Skeletal muscle satellite cell (primary cell): ENCODE measurements around the gene BBS7.

ENCODE experiments used
- H3K27me3 ChIP-seq: 2 replicates; pipeline ENCODE4 v1.7.0; 2013; ENCODE audit warnings: low read length; ENCODE audit not compliant: control insufficient read depth, insufficient read depth
- H3K36me3 ChIP-seq: 2 replicates; pipeline ENCODE4 v1.7.0; 2013; ENCODE audit warnings: mild to moderate bottlenecking, control low read depth, low read length; ENCODE audit not compliant: insufficient read depth
- H3K4me1 ChIP-seq: 2 replicates; pipeline ENCODE4 v1.7.0; 2013; ENCODE audit warnings: low read length; ENCODE audit not compliant: control insufficient read depth, insufficient read depth
- H3K4me2 ChIP-seq: 2 replicates; pipeline ENCODE4 v1.7.0; 2013; ENCODE audit warnings: mild to moderate bottlenecking, low read length
- H3K4me3 ChIP-seq: 2 replicates; pipeline ENCODE4 v1.7.0; 2013; ENCODE audit warnings: low read length
- H3K9ac ChIP-seq: 2 replicates; pipeline ENCODE4 v1.7.0; 2013; ENCODE audit warnings: mild to moderate bottlenecking, low read depth, low read length, moderate library complexity
- H3K9me3 ChIP-seq: replicated peaks from 2 replicates; pipeline ENCODE4 v1.7.0; 2013; ENCODE audit warnings: mild to moderate bottlenecking, control low read depth, low read length

The BBS7 gene

GRCh38 chr4:121876070-121876469, 5.8 kb upstream of the BBS7 start:
- Histone ChIP-seq H3K4me2 (no peak overlapping the region), H3K27me3 (no peaks in the 10 kb centered on the region), H3K4me3 (no peak overlapping the region)

GRCh38 chr4:121875652-121876051, 5.4 kb upstream of the BBS7 start:
- Histone ChIP-seq H3K36me3 (no peaks in the 10 kb centered on the region), H3K9ac (no peak overlapping the region), H3K27me3 (no peaks in the 10 kb centered on the region), H3K4me3 (no peak overlapping the region), H3K4me2 (no peak overlapping the region), H3K9me3 (no peaks in the 10 kb centered on the region), H3K4me1 (no peaks in the 10 kb centered on the region)

More at GRCh38 chr4:121876070-121876469, 5.8 kb upstream of the BBS7 start:
- no peaks in the 10 kb centered on the region for H3K4me1 ChIP-seq
- no peak overlapping the region for H3K9ac ChIP-seq
- no peaks in the 10 kb centered on the region for H3K36me3 ChIP-seq
- no peaks in the 10 kb centered on the region for H3K9me3 ChIP-seq

- Histone ChIP-seq H3K4me1 (peaks cover 9% of the 10 kb centered on the region), H3K9ac (no peak overlapping the region), H3K4me3 (no peak overlapping the region), H3K36me3 (no peaks in the 10 kb centered on the region), H3K27me3 (no peaks in the 10 kb centered on the region), H3K9me3 (no peaks in the 10 kb centered on the region), H3K4me2 (no peak overlapping the region)
These were observed 3.3 kb upstream of the BBS7 start for GRCh38 chr4:121873604-121874003.

- Histone ChIP-seq H3K9me3 (no peaks in the 10 kb centered on the region), H3K4me1 (peaks cover 2% of the 10 kb centered on the region), H3K36me3 (peaks cover 52% of the 10 kb centered on the region), H3K9ac (no peak overlapping the region), H3K4me2 (no peak overlapping the region), H3K4me3 (no peak overlapping the region), H3K27me3 (no peaks in the 10 kb centered on the region)
These were observed 6.5 kb downstream of the BBS7 start for GRCh38 chr4:121863799-121864198.

GRCh38 chr4:121861426-121861825, 8.8 kb downstream of the BBS7 start:
- Histone ChIP-seq H3K27me3 (no peaks in the 10 kb centered on the region), H3K36me3 (peaks cover 52% of the 10 kb centered on the region), H3K4me2 (no peak overlapping the region), H3K4me3 (no peak overlapping the region), H3K9me3 (no peaks in the 10 kb centered on the region), H3K4me1 (no peaks in the 10 kb centered on the region), H3K9ac (no peak overlapping the region)

- H3K9me3 ChIP-seq, result no peaks in the 10 kb centered on the region
- peaks cover 43% of the 10 kb centered on the region for H3K36me3 ChIP-seq
- no peaks in the 10 kb centered on the region for H3K27me3 ChIP-seq
- H3K4me2 ChIP-seq, result no peak overlapping the region
- H3K4me1 ChIP-seq, result no peaks in the 10 kb centered on the region
- H3K9ac ChIP-seq, result no peak overlapping the region
- no peak overlapping the region for H3K4me3 ChIP-seq
These were observed 10.2 kb downstream of the BBS7 start for GRCh38 chr4:121860121-121860520.

GRCh38 chr4:121851354-121851753, 18.9 kb downstream of the BBS7 start:
- no peak overlapping the region for H3K4me2 ChIP-seq
- no peak overlapping the region for H3K9ac ChIP-seq
- no peaks in the 10 kb centered on the region for H3K27me3 ChIP-seq

GRCh38 chr4:121846662-121847061, 23.6 kb downstream of the BBS7 start:
- Histone ChIP-seq H3K36me3 (peaks cover 46% of the 10 kb centered on the region), H3K4me3 (no peak overlapping the region), H3K4me2 (no peak overlapping the region), H3K27me3 (no peaks in the 10 kb centered on the region), H3K9me3 (no peaks in the 10 kb centered on the region), H3K9ac (no peak overlapping the region), H3K4me1 (no peaks in the 10 kb centered on the region)

More at GRCh38 chr4:121851354-121851753, 18.9 kb downstream of the BBS7 start:
- Histone ChIP-seq H3K4me1 (no peaks in the 10 kb centered on the region), H3K36me3 (peaks cover 16% of the 10 kb centered on the region), H3K9me3 (no peaks in the 10 kb centered on the region), H3K4me3 (no peak overlapping the region)

- H3K36me3 ChIP-seq, result peaks cover 50% of the 10 kb centered on the region
- no peaks in the 10 kb centered on the region for H3K4me1 ChIP-seq
- no peak overlapping the region for H3K4me3 ChIP-seq
- no peak overlapping the region for H3K9ac ChIP-seq
- no peak overlapping the region for H3K4me2 ChIP-seq
- no peaks in the 10 kb centered on the region for H3K9me3 ChIP-seq
- no peaks in the 10 kb centered on the region for H3K27me3 ChIP-seq
These were observed 27.4 kb downstream of the BBS7 start for GRCh38 chr4:121842862-121843261.

- no peaks in the 10 kb centered on the region for H3K4me1 ChIP-seq
- H3K27me3 ChIP-seq, result no peaks in the 10 kb centered on the region
- no peaks in the 10 kb centered on the region for H3K9me3 ChIP-seq
- no peak overlapping the region for H3K9ac ChIP-seq
- no peak overlapping the region for H3K4me2 ChIP-seq
- peaks cover 40% of the 10 kb centered on the region for H3K36me3 ChIP-seq
- no peak overlapping the region for H3K4me3 ChIP-seq
These were observed 32.1 kb downstream of the BBS7 start for GRCh38 chr4:121838136-121838535.

- H3K9ac ChIP-seq, result no peak overlapping the region
- no peak overlapping the region for H3K4me3 ChIP-seq
- H3K4me2 ChIP-seq, result no peak overlapping the region
- no peaks in the 10 kb centered on the region for H3K9me3 ChIP-seq
- peaks cover 22% of the 10 kb centered on the region for H3K36me3 ChIP-seq
- H3K4me1 ChIP-seq, result peaks cover 18% of the 10 kb centered on the region
- no peaks in the 10 kb centered on the region for H3K27me3 ChIP-seq
These were observed 40.8 kb downstream of the BBS7 start for GRCh38 chr4:121829511-121829910.

GRCh38 chr4:121827853-121828252, 42.4 kb downstream of the BBS7 start:
- H3K4me2 ChIP-seq, result no peak overlapping the region
- no peaks in the 10 kb centered on the region for H3K27me3 ChIP-seq
- H3K4me1 ChIP-seq, result peaks cover 18% of the 10 kb centered on the region
- no peak overlapping the region for H3K4me3 ChIP-seq
- H3K9ac ChIP-seq, result no peak overlapping the region
- H3K9me3 ChIP-seq, result no peaks in the 10 kb centered on the region
- H3K36me3 ChIP-seq, result peaks cover 14% of the 10 kb centered on the region
